ENCODE data around the gene GINS3. TPM values are rescaled to one million over a fixed set of nuclear protein-coding genes. Genes with fewer than 3 reads are reported as not detected.

GINS3 gene
- total and polyA plus RNA-seq, 3 experiments from 2014 or later = 2.0 to 26.5 (median 25.3) TPM

GRCh38 chr16:58451265-58451689, 59.0 kb downstream of the GINS3 start:
- no peak for DNase-seq
- ChIA-PET CTCF (no interaction called here), POLR2A (no interaction called here)
- H3K9me3 Mint-ChIP-seq = no peaks in the 10 kb centered on the region
- H3K27me3 Mint-ChIP-seq = peaks cover 14 to 35% of the 10 kb centered on the region in 2 donors
- H3K4me3 ChIP-seq (ENCODE audit: low read length) = no peak overlapping the region
- no peak overlapping the region for H3K27ac Mint-ChIP-seq
- H3K4me3 Mint-ChIP-seq = no peak overlapping the region
- no peaks in the 10 kb centered on the region for H3K4me1 ChIP-seq (ENCODE audit: insufficient read depth, low read length)
- no peak overlapping the region for H3K27ac ChIP-seq (ENCODE audit: low read depth, low read length)
- H3K36me3 Mint-ChIP-seq = no peaks in the 10 kb centered on the region
- H3K27me3 ChIP-seq (ENCODE audit: insufficient read depth, low read length, poor library complexity, severe bottlenecking) = no peaks in the 10 kb centered on the region
- H3K36me3 ChIP-seq (ENCODE audit: insufficient read depth, low read length) = no peaks in the 10 kb centered on the region
- no peaks in the 10 kb centered on the region for H3K4me1 Mint-ChIP-seq
- no peaks in the 10 kb centered on the region for H3K9me3 ChIP-seq (ENCODE audit: low read length)

- no peaks in the 10 kb centered on the region for H3K9me3 ChIP-seq (ENCODE audit: low read length)
- H3K36me3 ChIP-seq (ENCODE audit: insufficient read depth, low read length) = no peaks in the 10 kb centered on the region
- H3K9me3 Mint-ChIP-seq = no peaks in the 10 kb centered on the region
- no peak for DNase-seq
- H3K4me3 Mint-ChIP-seq = no peak overlapping the region
- H3K4me1 Mint-ChIP-seq = no peaks in the 10 kb centered on the region
- peaks cover 14 to 32% of the 10 kb centered on the region in 2 donors for H3K27me3 Mint-ChIP-seq
- no peaks in the 10 kb centered on the region for H3K36me3 Mint-ChIP-seq
- H3K27ac ChIP-seq (ENCODE audit: low read depth, low read length) = no peak overlapping the region
- CTCF ChIA-PET = no interaction called here
- H3K27ac Mint-ChIP-seq = no peak overlapping the region
- H3K27me3 ChIP-seq (ENCODE audit: insufficient read depth, low read length, poor library complexity, severe bottlenecking) = no peaks in the 10 kb centered on the region
- no peaks in the 10 kb centered on the region for H3K4me1 ChIP-seq (ENCODE audit: insufficient read depth, low read length)
- no peak overlapping the region for H3K4me3 ChIP-seq (ENCODE audit: low read length)
- POLR2A ChIA-PET = no interaction called here
Measured at GRCh38 chr16:58451945-58452401, 59.7 kb downstream of the GINS3 start.

GRCh38 chr16:58452640-58453039, 60.4 kb downstream of the GINS3 start:
- no peak for DNase-seq
- H3K27me3 ChIP-seq (ENCODE audit: insufficient read depth, low read length, poor library complexity, severe bottlenecking) = no peaks in the 10 kb centered on the region
- CTCF ChIA-PET = no interaction called here
- H3K4me1 Mint-ChIP-seq = no peaks in the 10 kb centered on the region
- no peaks in the 10 kb centered on the region for H3K9me3 ChIP-seq (ENCODE audit: low read length)
- H3K4me3 ChIP-seq (ENCODE audit: low read length) = no peak overlapping the region
- H3K36me3 ChIP-seq (ENCODE audit: insufficient read depth, low read length) = no peaks in the 10 kb centered on the region
- H3K4me1 ChIP-seq (ENCODE audit: insufficient read depth, low read length) = no peaks in the 10 kb centered on the region
- POLR2A ChIA-PET = no interaction called here
- no peak overlapping the region for H3K4me3 Mint-ChIP-seq
- H3K27me3 Mint-ChIP-seq = peaks cover 14 to 29% of the 10 kb centered on the region in 2 donors
- no peak overlapping the region for H3K27ac ChIP-seq (ENCODE audit: low read depth, low read length)
- H3K36me3 Mint-ChIP-seq = no peaks in the 10 kb centered on the region
- H3K27ac Mint-ChIP-seq = peak overlapping the region in 1 of 8 donors; percentile 74
- H3K9me3 Mint-ChIP-seq = no peaks in the 10 kb centered on the region

- POLR2A ChIA-PET = no interaction called here
- Histone ChIP-seq H3K27me3 (ENCODE audit: insufficient read depth, low read length, poor library complexity, severe bottlenecking) (no peaks in the 10 kb centered on the region), H3K4me3 (ENCODE audit: low read length) (no peak overlapping the region), H3K9me3 (ENCODE audit: low read length) (no peaks in the 10 kb centered on the region), H3K27ac (ENCODE audit: low read depth, low read length) (no peak overlapping the region), H3K4me1 (ENCODE audit: insufficient read depth, low read length) (no peaks in the 10 kb centered on the region), H3K36me3 (ENCODE audit: insufficient read depth, low read length) (no peaks in the 10 kb centered on the region)
- H3K4me1 Mint-ChIP-seq = no peaks in the 10 kb centered on the region
- H3K27ac Mint-ChIP-seq = no peak overlapping the region
- CTCF ChIA-PET = interaction anchor here (1.2 kb wide), 1 partner anchor 11 kb away, joined by 3 read pairs; no protein-coding TSS in a partner anchor
- no peak for DNase-seq
- no peaks in the 10 kb centered on the region for H3K9me3 Mint-ChIP-seq
- H3K27me3 Mint-ChIP-seq = peaks cover 17 to 33% of the 10 kb centered on the region in 2 donors
- H3K36me3 Mint-ChIP-seq = no peaks in the 10 kb centered on the region
- no peak overlapping the region for H3K4me3 Mint-ChIP-seq
Measured at GRCh38 chr16:58454178-58454577, 61.9 kb downstream of the GINS3 start.

- Mint-ChIP-seq H3K9me3 (no peaks in the 10 kb centered on the region), H3K27ac (no peak overlapping the region), H3K36me3 (no peaks in the 10 kb centered on the region), H3K27me3 (peaks cover 19 to 28% of the 10 kb centered on the region in 2 donors), H3K4me1 (no peaks in the 10 kb centered on the region), H3K4me3 (no peak overlapping the region)
- H3K36me3 ChIP-seq (ENCODE audit: insufficient read depth, low read length) = no peaks in the 10 kb centered on the region
- no peak overlapping the region for H3K4me3 ChIP-seq (ENCODE audit: low read length)
- no peak overlapping the region for H3K27ac ChIP-seq (ENCODE audit: low read depth, low read length)
- no peak for DNase-seq
- no peaks in the 10 kb centered on the region for H3K27me3 ChIP-seq (ENCODE audit: insufficient read depth, low read length, poor library complexity, severe bottlenecking)
- POLR2A ChIA-PET = no interaction called here
- CTCF ChIA-PET = interaction anchor here (1.2 to 1.5 kb wide), 2 partner anchors 11 to 33 kb away, joined by 3 read pairs; no protein-coding TSS in a partner anchor
- no peaks in the 10 kb centered on the region for H3K4me1 ChIP-seq (ENCODE audit: insufficient read depth, low read length)
- no peaks in the 10 kb centered on the region for H3K9me3 ChIP-seq (ENCODE audit: low read length)
Measured at GRCh38 chr16:58454856-58455255, 62.6 kb downstream of the GINS3 start.

Other genes starting within 250 kb of the GINS3 start
- 10 to 100 TPM; 99.1 to 99.9 TPM for gene CSNK2A2, start 194.4 kb upstream of the GINS3 start, total RNA-seq
- gene CSNK2A2, start 194.4 kb upstream of the GINS3 start, polyA plus RNA-seq = 11.1 TPM
- gene PRSS54, start 97.4 kb upstream of the GINS3 start, total RNA-seq = not detected
- gene PRSS54, start 97.4 kb upstream of the GINS3 start, polyA plus RNA-seq = not detected
- gene NDRG4, start 107.7 kb downstream of the GINS3 start, total RNA-seq = 1 to 10 TPM; 1.6 to 2.4 TPM
- 0.63 TPM for gene NDRG4, start 107.7 kb downstream of the GINS3 start, polyA plus RNA-seq
- gene SETD6, start 123.0 kb downstream of the GINS3 start, total RNA-seq = 10 to 100 TPM; 23.8 to 24.9 TPM
- 10.5 TPM for gene SETD6, start 123.0 kb downstream of the GINS3 start, polyA plus RNA-seq
- 100 to 1,000 TPM; 326 to 338 TPM for gene CNOT1, start 237.4 kb downstream of the GINS3 start, total RNA-seq
- gene CNOT1, start 237.4 kb downstream of the GINS3 start, polyA plus RNA-seq = 111 TPM